ENCODE results near the gene RALB. TPM values are rescaled to one million over a fixed set of nuclear protein-coding genes. Genes with fewer than 3 reads are reported as not detected.

The RALB gene
- total RNA-seq, 2 donors from 2014 or later: 21.9 to 50.2 TPM

- TF ChIP-seq, protein P1, sequence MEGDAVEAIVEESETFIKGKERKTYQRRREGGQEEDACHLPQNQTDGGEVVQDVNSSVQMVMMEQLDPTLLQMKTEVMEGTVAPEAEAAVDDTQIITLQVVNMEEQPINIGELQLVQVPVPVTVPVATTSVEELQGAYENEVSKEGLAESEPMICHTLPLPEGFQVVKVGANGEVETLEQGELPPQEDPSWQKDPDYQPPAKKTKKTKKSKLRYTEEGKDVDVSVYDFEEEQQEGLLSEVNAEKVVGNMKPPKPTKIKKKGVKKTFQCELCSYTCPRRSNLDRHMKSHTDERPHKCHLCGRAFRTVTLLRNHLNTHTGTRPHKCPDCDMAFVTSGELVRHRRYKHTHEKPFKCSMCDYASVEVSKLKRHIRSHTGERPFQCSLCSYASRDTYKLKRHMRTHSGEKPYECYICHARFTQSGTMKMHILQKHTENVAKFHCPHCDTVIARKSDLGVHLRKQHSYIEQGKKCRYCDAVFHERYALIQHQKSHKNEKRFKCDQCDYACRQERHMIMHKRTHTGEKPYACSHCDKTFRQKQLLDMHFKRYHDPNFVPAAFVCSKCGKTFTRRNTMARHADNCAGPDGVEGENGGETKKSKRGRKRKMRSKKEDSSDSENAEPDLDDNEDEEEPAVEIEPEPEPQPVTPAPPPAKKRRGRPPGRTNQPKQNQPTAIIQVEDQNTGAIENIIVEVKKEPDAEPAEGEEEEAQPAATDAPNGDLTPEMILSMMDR (IDR thresholded peaks at IDR 0.05): no peak
- Histone ChIP-seq H3K4me3 (no peak overlapping the region), H3K9me3 (no peaks in the 10 kb centered on the region), H3K27ac (no peak overlapping the region), H3K36me3 (no peaks in the 10 kb centered on the region), H3K4me1 (ENCODE audit: control insufficient read depth in 1 of 2, low read depth in 2 of 2) (peaks cover 0 to 14% of the 10 kb centered on the region in 2 donors), H3K27me3 (replicated peaks; ENCODE audit: insufficient read depth) (no peaks in the 10 kb centered on the region)
- no peak for DNase-seq (ENCODE audit: low spot score)
- ATAC-seq (ENCODE audit: insufficient number of reproducible peaks, low FRiP score, low read depth): no peak
Measured at GRCh38 chr2:120321721-120322284, 69.2 kb downstream of the RALB start.

- DNase-seq (ENCODE audit: low spot score): no peak
Measured at GRCh38 chr2:120322329-120322728, 69.7 kb downstream of the RALB start.

DNA sequence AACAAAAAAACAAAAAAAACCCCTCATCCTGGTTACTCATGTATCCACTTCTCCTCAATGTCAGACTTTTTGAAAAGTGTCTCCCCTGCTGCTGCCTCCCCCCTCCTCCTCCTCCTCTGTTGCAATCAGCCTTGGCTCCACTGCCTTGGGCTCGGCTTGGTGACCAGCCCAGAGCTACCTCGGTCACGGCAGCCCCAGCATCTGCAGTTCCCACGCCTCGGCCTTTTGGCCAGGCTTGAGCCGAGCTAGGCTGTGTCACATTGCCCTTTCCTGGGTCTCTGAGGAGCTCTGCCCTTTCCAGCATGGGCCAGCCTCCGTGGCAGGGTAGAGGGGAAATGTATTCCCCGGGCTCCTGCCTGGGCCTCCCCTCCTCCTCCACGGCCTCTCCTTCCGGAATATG is 70.6 kb downstream of the RALB start:
- Histone ChIP-seq H3K9me3 (no peaks in the 10 kb centered on the region), H3K4me1 (ENCODE audit: control insufficient read depth in 1 of 2, low read depth in 2 of 2) (peaks cover 0 to 14% of the 10 kb centered on the region in 2 donors), H3K36me3 (no peaks in the 10 kb centered on the region), H3K27me3 (replicated peaks; ENCODE audit: insufficient read depth) (no peaks in the 10 kb centered on the region), H3K4me3 (peak overlapping the region; percentile 5), H3K27ac (no peak overlapping the region)
- DNase-seq (ENCODE audit: low spot score) (peak; percentile 38), ATAC-seq (ENCODE audit: insufficient number of reproducible peaks, low FRiP score, low read depth) (peak; percentile 63)
- TF ChIP-seq, protein P1 (IDR thresholded peaks at IDR 0.05): no peak

More at GRCh38 chr2:120322329-120322728, 69.7 kb downstream of the RALB start:
- H3K27me3 ChIP-seq (replicated peaks; ENCODE audit: insufficient read depth): no peaks in the 10 kb centered on the region
- no peaks in the 10 kb centered on the region for H3K36me3 ChIP-seq
- H3K27ac ChIP-seq: no peak overlapping the region
- TF ChIP-seq, protein P1 (IDR thresholded peaks at IDR 0.05): no peak
- no peaks in the 10 kb centered on the region for H3K9me3 ChIP-seq
- peaks cover 0 to 14% of the 10 kb centered on the region in 2 donors for H3K4me1 ChIP-seq (ENCODE audit: control insufficient read depth in 1 of 2, low read depth in 2 of 2)
- H3K4me3 ChIP-seq: no peak overlapping the region
- ATAC-seq (ENCODE audit: insufficient number of reproducible peaks, low FRiP score, low read depth): no peak

DNA sequence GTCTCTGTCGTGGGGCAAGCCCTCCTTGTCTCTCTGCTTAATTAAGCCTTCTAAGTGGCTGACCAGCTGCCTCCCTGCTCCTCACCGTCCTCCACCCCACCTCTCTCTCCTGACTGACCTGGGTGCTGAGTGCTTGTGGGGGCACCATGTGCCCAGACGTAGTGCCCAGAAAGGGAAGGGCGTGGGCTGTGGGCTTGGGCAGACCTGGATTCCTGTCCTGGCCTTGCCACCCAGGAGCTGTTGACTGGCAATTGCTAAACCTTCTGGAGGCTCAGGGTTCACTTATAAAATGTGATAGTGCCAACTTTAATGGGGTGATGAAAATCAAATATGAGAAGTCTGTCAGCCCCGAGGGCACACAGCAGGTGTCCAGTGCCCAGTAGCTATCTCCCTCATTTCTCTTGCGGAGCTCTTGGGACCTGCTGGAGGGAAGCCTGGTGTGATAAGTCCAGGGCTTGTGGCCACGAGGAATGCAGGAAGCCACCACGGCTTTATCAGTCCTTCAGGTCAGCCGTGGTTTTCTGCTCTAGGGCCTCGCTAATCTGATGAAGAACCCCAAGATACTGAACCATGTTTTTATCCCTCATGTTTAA is 71.3 kb downstream of the RALB start:
- Histone ChIP-seq H3K27me3 (replicated peaks; ENCODE audit: insufficient read depth) (no peaks in the 10 kb centered on the region), H3K27ac (no peak overlapping the region)
- no peak for ATAC-seq (ENCODE audit: insufficient number of reproducible peaks, low FRiP score, low read depth)

DNA sequence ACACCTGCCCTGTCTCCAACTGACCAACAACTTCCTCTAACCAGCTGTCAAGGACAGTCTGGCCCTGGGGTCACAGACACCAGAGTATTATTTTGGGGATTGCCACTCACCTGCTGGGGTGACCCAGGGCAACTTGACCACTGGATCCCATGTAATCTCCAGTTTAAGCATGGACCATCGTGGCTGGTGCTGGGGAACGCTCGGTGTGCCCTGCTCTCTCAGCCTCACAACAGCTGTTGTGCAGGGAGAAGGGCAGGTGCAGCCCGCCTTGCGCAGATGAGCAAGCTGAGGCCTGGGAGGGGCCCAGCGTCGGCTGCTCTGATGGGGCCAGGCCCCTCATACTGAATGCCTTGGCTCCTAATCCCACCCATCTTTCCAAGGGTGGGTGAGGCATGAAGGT is 72.3 kb downstream of the RALB start:
- H3K27ac ChIP-seq: no peak overlapping the region
- peaks cover 0 to 14% of the 10 kb centered on the region in 2 donors for H3K4me1 ChIP-seq (ENCODE audit: control insufficient read depth in 1 of 2, low read depth in 2 of 2)
- H3K9me3 ChIP-seq: no peaks in the 10 kb centered on the region
- ATAC-seq (ENCODE audit: insufficient number of reproducible peaks, low FRiP score, low read depth) (no peak), DNase-seq (ENCODE audit: low spot score) (no peak)
- TF ChIP-seq, protein P1 (IDR thresholded peaks at IDR 0.05): no peak
- H3K36me3 ChIP-seq: no peaks in the 10 kb centered on the region
- H3K27me3 ChIP-seq (replicated peaks; ENCODE audit: insufficient read depth): no peaks in the 10 kb centered on the region
- no peak overlapping the region for H3K4me3 ChIP-seq

More for the DNA sequence above, 71.3 kb downstream of the RALB start:
- Histone ChIP-seq H3K36me3 (no peaks in the 10 kb centered on the region), H3K4me3 (no peak overlapping the region), H3K4me1 (ENCODE audit: control insufficient read depth in 1 of 2, low read depth in 2 of 2) (peaks cover 0 to 14% of the 10 kb centered on the region in 2 donors), H3K9me3 (no peaks in the 10 kb centered on the region)
- DNase-seq (ENCODE audit: low spot score): no peak
- TF ChIP-seq, protein P1 (IDR thresholded peaks at IDR 0.05): no peak
